Measurements from ENCODE around the gene MPZL3.
A peak's percentile ranks its signal among the peaks of the same experiment; 100 is the strongest.

The MPZL3 gene, protein sequence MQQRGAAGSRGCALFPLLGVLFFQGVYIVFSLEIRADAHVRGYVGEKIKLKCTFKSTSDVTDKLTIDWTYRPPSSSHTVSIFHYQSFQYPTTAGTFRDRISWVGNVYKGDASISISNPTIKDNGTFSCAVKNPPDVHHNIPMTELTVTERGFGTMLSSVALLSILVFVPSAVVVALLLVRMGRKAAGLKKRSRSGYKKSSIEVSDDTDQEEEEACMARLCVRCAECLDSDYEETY

DNA sequence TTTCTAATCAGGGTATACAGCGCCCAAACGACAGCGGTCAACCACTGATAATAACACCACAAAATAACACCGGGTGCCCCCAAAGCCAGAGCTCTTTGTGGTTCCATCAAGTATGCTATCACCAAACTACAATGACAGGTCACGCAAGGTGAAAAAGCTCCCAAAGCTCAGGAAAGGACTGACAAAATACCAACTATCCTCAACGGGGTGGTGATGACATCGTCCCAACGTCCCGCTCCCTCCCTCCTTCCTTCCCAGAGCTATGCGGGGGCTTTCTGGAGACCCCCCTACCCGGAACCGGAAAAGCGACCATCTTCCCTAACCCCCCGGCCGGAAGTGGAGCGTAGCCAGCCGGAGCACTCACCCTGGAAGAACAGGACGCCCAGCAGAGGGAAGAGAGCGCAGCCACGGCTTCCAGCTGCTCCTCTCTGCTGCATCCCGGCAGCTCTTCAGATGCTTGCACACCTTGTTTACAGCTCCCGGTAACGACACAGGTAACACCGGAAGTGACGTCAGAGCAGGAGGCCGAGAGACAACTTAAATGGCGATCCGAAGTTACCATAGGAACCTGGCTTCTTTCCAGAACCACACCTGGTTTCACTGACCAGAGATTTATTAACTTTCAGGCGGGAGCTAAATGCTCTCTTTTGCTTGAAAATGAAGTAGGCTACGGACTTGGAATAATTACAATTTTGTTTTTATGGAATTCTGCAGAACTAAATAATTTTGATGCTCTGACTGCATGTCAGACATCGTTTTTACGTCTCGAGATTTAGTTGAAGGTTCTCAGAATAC, at the start of gene MPZL3:
Gene MPZL3, minus strand, starts transcription at position 508 of the 795 bp plus-strand sequence. Its CDS starts 71 bp downstream, at position 437.
- Histone ChIP-seq H3K27me3 (ENCODE audit: control insufficient read depth, insufficient read depth, low read length) (peaks cover 11% of the 10 kb centered on the region), H3K9me3 (ENCODE audit: control insufficient read depth, insufficient read depth, low read length) (no peaks in the 10 kb centered on the region), H3K4me3 (ENCODE audit: low read depth, low read length) (peak within 1 kb of the TSS; percentile 80), H3K27ac (ENCODE audit: low read depth, low read length) (peak within 1 kb of the TSS; percentile 99), H3K9ac (ENCODE audit: low read depth, low read length) (peak within 1 kb of the TSS; percentile 95), H3K4me1 (ENCODE audit: control insufficient read depth, insufficient read depth, low read length) (0 out of 2 replicates have a peak, but pooled peaks cover 3% of the 10 kb centered on the region), H3K36me3 (ENCODE audit: control insufficient read depth, insufficient read depth, low read length) (no peaks in the 10 kb centered on the region)

DNA sequence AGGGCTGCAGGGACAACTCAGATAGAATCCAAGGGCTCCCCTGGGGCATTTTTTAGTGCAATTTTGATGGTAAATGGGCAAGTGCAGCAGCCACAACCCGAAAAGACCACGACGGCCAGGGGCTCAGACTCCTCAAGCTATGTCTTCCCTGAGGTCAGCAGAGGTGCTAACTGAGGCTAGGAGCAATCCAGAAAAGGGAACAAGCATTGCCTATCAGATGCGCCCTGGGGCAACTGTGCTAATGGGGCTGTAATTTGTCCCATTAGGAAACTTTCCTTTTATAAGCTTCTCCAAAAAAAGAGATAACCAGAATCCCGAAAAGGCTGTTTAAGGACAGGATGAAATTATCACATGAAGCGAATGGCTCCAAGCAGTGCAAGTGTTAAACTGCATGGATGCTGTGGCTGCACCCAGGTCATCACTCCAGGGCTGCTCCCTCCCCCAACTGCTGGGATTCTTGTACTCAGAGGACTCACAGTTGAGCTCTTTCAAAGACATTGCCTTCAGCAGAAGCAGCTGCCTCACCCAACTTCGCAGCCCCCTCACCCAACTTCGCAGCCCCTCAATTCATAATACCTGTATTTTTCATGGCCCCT, 49.5 kb upstream of the MPZL3 start:
- Histone ChIP-seq H3K27me3 (ENCODE audit: control insufficient read depth, insufficient read depth, low read length) (no peaks in the 10 kb centered on the region; the same call in 1 of the 2 replicates), H3K4me3 (ENCODE audit: low read depth, low read length) (no peak overlapping the region), H3K36me3 (ENCODE audit: control insufficient read depth, insufficient read depth, low read length) (no peaks in the 10 kb centered on the region), H3K27ac (ENCODE audit: low read depth, low read length) (no peak overlapping the region), H3K9ac (ENCODE audit: low read depth, low read length) (no peak overlapping the region), H3K9me3 (ENCODE audit: control insufficient read depth, insufficient read depth, low read length) (no peaks in the 10 kb centered on the region), H3K4me1 (ENCODE audit: control insufficient read depth, insufficient read depth, low read length) (no peaks in the 10 kb centered on the region)

DNA sequence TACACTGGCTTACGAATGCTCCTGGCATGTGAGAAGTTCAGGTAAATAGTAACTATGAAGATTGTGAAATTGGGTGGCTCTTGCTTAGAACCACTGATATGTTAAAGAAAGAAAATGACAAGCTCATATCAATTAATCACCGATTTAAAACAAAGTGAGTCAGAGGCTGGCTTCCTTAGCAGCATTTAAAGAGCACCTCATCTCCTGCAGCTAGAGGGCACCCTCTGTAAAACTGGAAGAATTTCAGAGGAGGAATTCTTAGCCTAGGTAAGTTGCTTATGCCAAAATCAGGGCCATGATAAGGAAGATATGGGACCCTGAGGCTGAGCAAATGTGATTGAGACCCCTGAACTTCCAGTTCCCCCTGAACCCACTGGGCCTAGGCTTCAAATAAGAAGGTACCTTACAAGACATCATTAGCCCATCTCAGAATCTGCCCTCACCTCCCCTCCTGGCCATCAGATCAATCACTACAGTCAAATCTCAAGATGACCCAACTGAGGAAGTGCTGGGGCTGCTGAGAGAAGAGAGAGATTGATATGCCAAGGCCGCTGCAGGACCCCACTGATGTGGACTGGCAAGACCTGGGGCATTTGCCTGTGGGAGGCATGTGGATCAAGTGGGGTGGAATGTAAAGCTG, 43.8 kb upstream of the MPZL3 start:
- H3K4me1 ChIP-seq (ENCODE audit: control insufficient read depth, insufficient read depth, low read length) = no peaks in the 10 kb centered on the region
- peaks cover 3% of the 10 kb centered on the region; the same call in 1 of the 2 replicates for H3K27me3 ChIP-seq (ENCODE audit: control insufficient read depth, insufficient read depth, low read length)
- H3K9ac ChIP-seq (ENCODE audit: low read depth, low read length) = no peak overlapping the region
- no peak overlapping the region for H3K27ac ChIP-seq (ENCODE audit: low read depth, low read length)
- no peaks in the 10 kb centered on the region for H3K9me3 ChIP-seq (ENCODE audit: control insufficient read depth, insufficient read depth, low read length)
- no peak overlapping the region for H3K4me3 ChIP-seq (ENCODE audit: low read depth, low read length)
- H3K36me3 ChIP-seq (ENCODE audit: control insufficient read depth, insufficient read depth, low read length) = no peaks in the 10 kb centered on the region

DNA sequence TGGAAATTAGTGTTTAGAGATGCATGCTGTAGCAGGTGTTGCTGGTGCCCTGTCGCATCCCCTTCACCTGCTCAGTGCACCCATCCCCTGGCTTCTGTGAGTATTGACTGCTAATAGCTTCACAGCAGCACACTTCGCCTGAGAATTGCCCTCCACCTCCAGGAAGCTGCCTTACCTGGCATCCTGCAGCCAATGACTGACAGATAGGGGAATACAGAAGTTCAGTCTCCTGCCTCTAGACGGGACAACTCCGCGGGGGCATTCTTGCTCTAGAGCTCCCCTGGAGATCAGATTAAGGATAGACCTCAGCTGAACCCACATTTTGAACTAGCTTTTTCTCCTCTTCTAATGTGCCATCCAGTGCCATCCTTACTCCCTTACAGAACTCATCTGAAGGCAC, 43.0 kb upstream of the MPZL3 start:
- Histone ChIP-seq H3K9ac (ENCODE audit: low read depth, low read length) (no peak overlapping the region), H3K36me3 (ENCODE audit: control insufficient read depth, insufficient read depth, low read length) (no peaks in the 10 kb centered on the region), H3K27me3 (ENCODE audit: control insufficient read depth, insufficient read depth, low read length) (peaks cover 3% of the 10 kb centered on the region; the same call in 1 of the 2 replicates), H3K4me3 (ENCODE audit: low read depth, low read length) (no peak overlapping the region), H3K27ac (ENCODE audit: low read depth, low read length) (no peak overlapping the region), H3K4me1 (ENCODE audit: control insufficient read depth, insufficient read depth, low read length) (no peaks in the 10 kb centered on the region), H3K9me3 (ENCODE audit: control insufficient read depth, insufficient read depth, low read length) (no peaks in the 10 kb centered on the region)

DNA sequence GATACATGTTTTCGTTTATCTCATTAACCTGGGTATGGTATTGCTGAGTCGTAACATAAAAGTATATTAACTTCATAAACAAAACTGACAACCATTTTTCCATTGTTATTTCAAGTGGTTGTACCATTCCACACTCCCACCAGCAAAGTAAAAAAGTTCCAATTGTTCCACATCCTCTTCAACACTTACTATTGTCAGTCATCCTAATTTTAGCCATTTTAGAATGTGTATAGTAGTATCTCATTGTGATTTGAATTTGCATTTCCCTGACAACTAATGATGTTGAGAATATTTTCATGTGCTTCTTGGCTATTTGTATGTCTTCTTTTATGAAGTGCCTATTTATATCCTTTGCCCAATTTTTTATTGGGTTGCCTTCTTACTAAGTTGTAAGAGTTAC, 41.9 kb upstream of the MPZL3 start:
- no peaks in the 10 kb centered on the region for H3K4me1 ChIP-seq (ENCODE audit: control insufficient read depth, insufficient read depth, low read length)
- H3K36me3 ChIP-seq (ENCODE audit: control insufficient read depth, insufficient read depth, low read length) = no peaks in the 10 kb centered on the region
- H3K9me3 ChIP-seq (ENCODE audit: control insufficient read depth, insufficient read depth, low read length) = no peaks in the 10 kb centered on the region
- no peak overlapping the region for H3K4me3 ChIP-seq (ENCODE audit: low read depth, low read length)
- no peak overlapping the region for H3K27ac ChIP-seq (ENCODE audit: low read depth, low read length)
- no peak overlapping the region for H3K9ac ChIP-seq (ENCODE audit: low read depth, low read length)
- peaks cover 3% of the 10 kb centered on the region; the same call in 1 of the 2 replicates for H3K27me3 ChIP-seq (ENCODE audit: control insufficient read depth, insufficient read depth, low read length)

DNA sequence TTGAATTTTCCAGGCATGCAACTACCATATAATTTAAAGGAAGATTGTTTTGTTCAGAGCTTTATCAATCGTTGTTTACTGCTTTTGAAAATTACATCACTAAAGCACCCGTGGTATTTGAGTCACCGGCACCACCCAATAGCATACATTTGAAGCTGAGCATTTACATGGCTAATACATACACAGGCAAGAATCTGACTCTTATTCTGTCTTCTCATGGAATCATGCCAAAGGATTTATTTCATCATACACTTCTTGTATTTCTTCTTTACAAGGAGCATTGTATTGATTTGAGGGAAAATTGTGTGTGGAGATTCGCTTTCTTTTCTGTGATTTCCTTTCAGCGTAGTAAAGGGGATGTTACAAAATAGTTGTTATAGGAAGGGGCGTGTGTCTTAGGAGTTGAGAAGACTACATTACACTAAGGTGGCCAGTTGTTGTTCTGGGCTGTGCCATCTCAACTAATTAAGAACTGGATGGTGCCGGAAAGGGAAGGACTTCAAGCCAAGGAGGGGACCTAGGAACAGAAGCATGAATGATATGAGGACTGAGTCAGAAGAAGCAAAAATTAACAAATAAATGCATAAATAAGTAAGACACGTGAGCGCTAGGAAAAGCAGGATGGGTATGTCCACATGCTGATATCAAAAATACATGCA, 39.4 kb upstream of the MPZL3 start:
- H3K9ac ChIP-seq (ENCODE audit: low read depth, low read length) = no peak overlapping the region
- no peaks in the 10 kb centered on the region for H3K36me3 ChIP-seq (ENCODE audit: control insufficient read depth, insufficient read depth, low read length)
- no peaks in the 10 kb centered on the region for H3K9me3 ChIP-seq (ENCODE audit: control insufficient read depth, insufficient read depth, low read length)
- H3K4me1 ChIP-seq (ENCODE audit: control insufficient read depth, insufficient read depth, low read length) = no peaks in the 10 kb centered on the region
- H3K27me3 ChIP-seq (ENCODE audit: control insufficient read depth, insufficient read depth, low read length) = peaks cover 3% of the 10 kb centered on the region; the same call in 1 of the 2 replicates
- H3K27ac ChIP-seq (ENCODE audit: low read depth, low read length) = no peak overlapping the region
- no peak overlapping the region for H3K4me3 ChIP-seq (ENCODE audit: low read depth, low read length)

DNA sequence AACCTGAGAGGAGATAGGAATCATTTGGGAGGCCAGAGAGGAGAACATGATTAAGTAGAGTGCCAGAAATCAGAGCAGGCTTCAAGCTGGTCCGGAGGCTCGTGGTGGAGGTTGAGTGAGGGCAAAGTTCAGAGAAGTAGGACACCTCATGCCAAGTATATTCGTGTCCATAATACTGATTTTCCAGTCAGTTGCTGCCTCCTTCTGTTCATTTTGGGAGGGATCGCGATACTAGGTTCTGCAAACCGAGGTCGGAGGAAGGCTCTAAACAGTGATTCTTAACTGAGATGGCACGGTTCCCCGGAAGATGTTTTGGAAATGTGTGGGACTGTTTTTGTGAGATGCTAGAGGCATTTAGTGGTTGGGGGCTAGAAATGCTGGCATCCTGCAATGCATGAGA, 38.8 kb upstream of the MPZL3 start:
- H3K4me3 ChIP-seq (ENCODE audit: low read depth, low read length) = no peak overlapping the region
- H3K36me3 ChIP-seq (ENCODE audit: control insufficient read depth, insufficient read depth, low read length) = no peaks in the 10 kb centered on the region
- H3K4me1 ChIP-seq (ENCODE audit: control insufficient read depth, insufficient read depth, low read length) = no peaks in the 10 kb centered on the region
- H3K27me3 ChIP-seq (ENCODE audit: control insufficient read depth, insufficient read depth, low read length) = peaks cover 6% of the 10 kb centered on the region; the same call in 1 of the 2 replicates
- H3K27ac ChIP-seq (ENCODE audit: low read depth, low read length) = no peak overlapping the region
- H3K9ac ChIP-seq (ENCODE audit: low read depth, low read length) = no peak overlapping the region
- no peaks in the 10 kb centered on the region for H3K9me3 ChIP-seq (ENCODE audit: control insufficient read depth, insufficient read depth, low read length)

DNA sequence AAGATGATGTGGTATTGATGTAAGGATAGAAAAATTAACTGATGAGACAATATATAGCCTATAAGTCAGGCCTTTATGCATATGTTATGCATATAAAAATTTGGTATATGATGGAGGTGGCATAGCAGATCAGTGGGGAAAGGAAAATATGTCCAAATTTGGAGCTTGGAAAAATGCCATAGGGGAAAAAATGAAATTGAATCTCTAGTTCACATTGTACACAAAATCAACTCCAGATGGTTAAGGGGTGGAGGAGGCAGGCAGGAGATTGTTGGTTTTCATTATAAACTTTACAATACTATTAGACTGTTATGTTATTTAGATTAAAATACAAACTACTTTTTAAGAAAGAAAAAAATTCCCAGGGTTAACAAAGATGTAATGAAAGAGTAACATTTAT, 37.2 kb upstream of the MPZL3 start:
- Histone ChIP-seq H3K27me3 (ENCODE audit: control insufficient read depth, insufficient read depth, low read length) (peaks cover 6% of the 10 kb centered on the region; the same call in 1 of the 2 replicates), H3K4me3 (ENCODE audit: low read depth, low read length) (no peak overlapping the region), H3K9me3 (ENCODE audit: control insufficient read depth, insufficient read depth, low read length) (no peaks in the 10 kb centered on the region), H3K9ac (ENCODE audit: low read depth, low read length) (no peak overlapping the region), H3K4me1 (ENCODE audit: control insufficient read depth, insufficient read depth, low read length) (no peaks in the 10 kb centered on the region), H3K36me3 (ENCODE audit: control insufficient read depth, insufficient read depth, low read length) (no peaks in the 10 kb centered on the region), H3K27ac (ENCODE audit: low read depth, low read length) (no peak overlapping the region)

DNA sequence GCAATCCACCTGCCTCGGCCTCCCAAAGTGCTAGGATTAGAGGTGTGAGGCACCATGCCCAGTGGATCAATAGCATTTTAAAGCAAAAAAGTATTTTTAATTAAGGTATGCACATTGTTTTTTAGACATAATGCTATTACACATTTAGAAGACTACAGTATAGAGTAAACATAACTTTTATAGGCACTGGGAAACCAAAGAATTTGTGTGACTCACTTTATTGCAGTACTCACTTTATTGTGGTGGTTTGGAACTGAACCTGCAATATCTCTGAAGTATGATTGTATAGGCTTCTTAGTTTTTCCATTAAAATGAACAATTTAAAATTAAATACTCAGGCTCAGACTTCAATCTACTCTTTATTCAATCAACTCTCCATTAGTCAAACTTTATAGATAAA, 34.8 kb upstream of the MPZL3 start:
- no peak overlapping the region for H3K27ac ChIP-seq (ENCODE audit: low read depth, low read length)

DNA sequence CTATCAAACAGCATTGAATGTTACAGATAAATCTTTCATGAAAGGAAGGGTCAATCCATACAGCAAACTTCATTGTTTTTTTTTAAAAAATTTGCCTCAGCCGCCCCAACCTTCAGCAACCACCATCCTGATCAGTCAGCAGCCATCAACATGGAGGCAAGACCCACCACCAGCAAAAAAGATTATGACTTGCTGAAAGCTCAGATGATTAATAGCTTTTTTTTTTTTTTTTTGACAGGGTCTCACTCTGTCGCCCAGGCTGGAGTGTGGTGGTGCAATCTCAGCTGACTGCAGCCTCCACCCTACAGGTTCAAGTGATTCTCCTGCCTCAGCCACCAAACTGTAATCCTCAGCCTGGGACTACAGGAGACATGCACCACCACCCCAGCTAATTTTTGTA, 34.4 kb upstream of the MPZL3 start:
- Histone ChIP-seq H3K27me3 (ENCODE audit: control insufficient read depth, insufficient read depth, low read length) (peaks cover 6% of the 10 kb centered on the region; the same call in 1 of the 2 replicates), H3K4me1 (ENCODE audit: control insufficient read depth, insufficient read depth, low read length) (no peaks in the 10 kb centered on the region), H3K36me3 (ENCODE audit: control insufficient read depth, insufficient read depth, low read length) (no peaks in the 10 kb centered on the region), H3K27ac (ENCODE audit: low read depth, low read length) (no peak overlapping the region), H3K9me3 (ENCODE audit: control insufficient read depth, insufficient read depth, low read length) (no peaks in the 10 kb centered on the region), H3K9ac (ENCODE audit: low read depth, low read length) (no peak overlapping the region), H3K4me3 (ENCODE audit: low read depth, low read length) (no peak overlapping the region)

More for the DNA sequence above, 34.8 kb upstream of the MPZL3 start:
- H3K27me3 ChIP-seq (ENCODE audit: control insufficient read depth, insufficient read depth, low read length) = peaks cover 6% of the 10 kb centered on the region; the same call in 1 of the 2 replicates
- H3K9me3 ChIP-seq (ENCODE audit: control insufficient read depth, insufficient read depth, low read length) = no peaks in the 10 kb centered on the region
- H3K4me1 ChIP-seq (ENCODE audit: control insufficient read depth, insufficient read depth, low read length) = no peaks in the 10 kb centered on the region
- H3K9ac ChIP-seq (ENCODE audit: low read depth, low read length) = no peak overlapping the region
- H3K4me3 ChIP-seq (ENCODE audit: low read depth, low read length) = no peak overlapping the region
- H3K36me3 ChIP-seq (ENCODE audit: control insufficient read depth, insufficient read depth, low read length) = no peaks in the 10 kb centered on the region

Measured in HUES48 (cell line).